ENCODE results near the gene ERMAP.
"Not testable (repeated sequence)": the region's sequence is repeated elsewhere in the genome, so short reads cannot be mapped to it uniquely, and the experiment has no call there.

ERMAP gene

GRCh38 chr1:42851420-42851819 is 34.5 kb downstream of the ERMAP start:
- DNase-seq = no peak
- Histone ChIP-seq H3K4me3 (ENCODE audit: low read depth, low read length) (no peak overlapping the region), H3K36me3 (replicated peaks) (peaks cover 14% of the 10 kb centered on the region), H3K27me3 (replicated peaks) (no peaks in the 10 kb centered on the region), H3K27ac (no peak overlapping the region)
- in situ Hi-C loops (cut with HindIII; ENCODE audit: low pct_ligation_motif_present, low sequenced_read_pairs) = no loop called here
- no peak for TF ChIP-seq CTCF (IDR thresholded peaks at IDR 0.05; ENCODE audit: low read depth, low read length, missing control alignments)

DNA sequence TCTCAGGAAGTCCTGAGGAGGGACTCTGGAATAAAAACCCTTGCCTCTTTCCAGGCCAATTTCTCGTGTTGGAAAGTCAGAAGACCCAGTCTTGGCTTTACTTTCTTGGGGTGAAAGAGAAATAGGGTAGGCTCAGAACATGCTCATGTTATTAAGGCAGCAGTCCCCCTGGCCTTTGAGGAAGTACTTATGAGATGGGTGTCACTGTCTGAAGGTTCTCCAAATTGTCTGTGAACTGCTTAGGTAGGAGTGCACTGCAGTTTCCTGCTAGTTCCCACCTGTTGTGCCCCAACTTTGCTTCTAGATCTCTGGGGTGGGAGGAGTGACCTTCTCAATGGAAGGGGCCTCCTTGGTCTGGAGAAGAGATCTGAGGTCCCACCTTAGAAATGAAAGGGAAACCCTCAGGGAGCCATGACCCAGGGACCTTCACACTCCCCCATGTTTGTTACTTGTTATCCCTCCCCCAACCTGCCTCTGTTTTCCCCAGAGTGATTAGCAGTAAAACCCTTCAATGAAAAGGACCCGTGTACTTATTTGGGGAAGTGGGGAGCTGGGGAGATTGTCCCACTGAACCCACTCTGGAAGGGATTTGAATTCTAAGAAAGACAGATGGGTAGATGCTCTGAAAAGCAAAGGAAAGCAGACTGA is 35.2 kb downstream of the ERMAP start:
- TF ChIP-seq CTCF (IDR thresholded peaks at IDR 0.05; ENCODE audit: low read depth, low read length, missing control alignments) = no peak
- Histone ChIP-seq H3K27ac (no peak overlapping the region), H3K4me3 (ENCODE audit: low read depth, low read length) (no peak overlapping the region), H3K27me3 (replicated peaks) (no peaks in the 10 kb centered on the region), H3K36me3 (replicated peaks) (peaks cover 14% of the 10 kb centered on the region)
- DNase-seq = no peak
- in situ Hi-C loops (cut with HindIII; ENCODE audit: low pct_ligation_motif_present, low sequenced_read_pairs) = no loop called here

- Histone ChIP-seq H3K27me3 (replicated peaks) (no peaks in the 10 kb centered on the region), H3K27ac (no peak overlapping the region), H3K4me3 (ENCODE audit: low read depth, low read length) (no peak overlapping the region), H3K36me3 (replicated peaks) (peaks cover 14% of the 10 kb centered on the region)
- in situ Hi-C loops (cut with HindIII; ENCODE audit: low pct_ligation_motif_present, low sequenced_read_pairs) = no loop called here
- no peak for TF ChIP-seq CTCF (IDR thresholded peaks at IDR 0.05; ENCODE audit: low read depth, low read length, missing control alignments)
- DNase-seq = no peak
Measured at GRCh38 chr1:42852608-42852980, 35.7 kb downstream of the ERMAP start.

GRCh38 chr1:42853116-42853884 is 36.4 kb downstream of the ERMAP start:
- H3K36me3 ChIP-seq (replicated peaks) = peaks cover 14% of the 10 kb centered on the region
- in situ Hi-C loops (cut with HindIII; ENCODE audit: low pct_ligation_motif_present, low sequenced_read_pairs) = no loop called here
- H3K4me3 ChIP-seq (ENCODE audit: low read depth, low read length) = no peak overlapping the region
- H3K27ac ChIP-seq = no peak overlapping the region
- TF ChIP-seq CTCF (IDR thresholded peaks at IDR 0.05; ENCODE audit: low read depth, low read length, missing control alignments) = no peak
- no peak for DNase-seq
- H3K27me3 ChIP-seq (replicated peaks) = no peaks in the 10 kb centered on the region

DNA sequence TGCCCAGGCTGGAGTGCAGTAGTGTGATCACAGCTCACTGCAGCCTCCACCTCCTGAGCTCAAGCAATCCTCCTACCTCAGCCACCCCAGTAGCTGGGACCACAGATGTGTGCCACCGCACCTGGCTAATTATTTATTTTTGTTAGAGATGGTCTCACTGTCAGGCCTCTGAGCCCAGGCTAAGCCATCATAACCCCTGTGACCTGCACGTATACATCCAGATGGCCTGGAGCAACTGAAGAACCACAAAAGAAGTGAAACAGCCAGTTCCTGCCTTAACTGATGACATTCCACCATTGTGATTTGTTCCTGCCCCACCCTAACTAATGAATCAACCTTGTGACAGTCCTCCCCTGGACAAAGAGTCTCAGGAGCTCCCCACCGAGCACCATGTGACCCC is 39.6 kb downstream of the ERMAP start:
- H3K36me3 ChIP-seq (replicated peaks); DNase-seq; H3K27ac ChIP-seq; in situ Hi-C loops (cut with HindIII; ENCODE audit: low pct_ligation_motif_present, low sequenced_read_pairs); H3K4me3 ChIP-seq (ENCODE audit: low read depth, low read length); H3K27me3 ChIP-seq (replicated peaks): not testable (repeated sequence)

GRCh38 chr1:42859366-42859765 is 42.4 kb downstream of the ERMAP start:
- in situ Hi-C loops (cut with HindIII; ENCODE audit: low pct_ligation_motif_present, low sequenced_read_pairs); H3K27me3 ChIP-seq (replicated peaks); DNase-seq; H3K36me3 ChIP-seq (replicated peaks); H3K4me3 ChIP-seq (ENCODE audit: low read depth, low read length); H3K27ac ChIP-seq: not testable (repeated sequence)

All from brain microvascular endothelial cell (primary cell).